Ishikawa (cell line): Measurements from ENCODE around the gene FRAS1.

ENCODE experiments used
- CEBPB ChIP-seq: IDR thresholded peaks from 2 replicates; pipeline ENCODE4 v1.6.1; 2012
- CREB1 ChIP-seq: IDR thresholded peaks from 2 replicates; pipeline ENCODE4 v1.6.1; 2012; ENCODE audit warnings: low read depth
- EGR1 ChIP-seq: IDR thresholded peaks from 2 replicates; pipeline ENCODE4 v1.6.1; 2012
- EP300 ChIP-seq: IDR thresholded peaks from 2 replicates; pipeline ENCODE4 v1.6.1; 2012; ENCODE audit warnings: borderline replicate concordance
- FOXM1 ChIP-seq: IDR thresholded peaks from 2 replicates; pipeline ENCODE4 v1.6.1; 2012; ENCODE audit warnings: low read depth, borderline replicate concordance
- MAX ChIP-seq: IDR thresholded peaks from 2 replicates; pipeline ENCODE4 v1.6.1; 2012
- NFIC ChIP-seq: IDR thresholded peaks from 2 replicates; pipeline ENCODE4 v1.6.1; 2012
- RAD21 ChIP-seq: IDR thresholded peaks from 2 replicates; pipeline ENCODE4 v1.6.1; 2012; ENCODE audit warnings: low read depth
- REST ChIP-seq: IDR thresholded peaks from 2 replicates; pipeline ENCODE4 v1.6.1; 2012; ENCODE audit warnings: low read depth, mild to moderate bottlenecking
- TAF1 ChIP-seq: IDR thresholded peaks from 2 replicates; pipeline ENCODE4 v1.6.1; 2012; ENCODE audit warnings: low read depth, mild to moderate bottlenecking
- TCF12 ChIP-seq: IDR thresholded peaks from 2 replicates; pipeline ENCODE4 v1.6.1; 2012; ENCODE audit warnings: low read depth
- TEAD4 ChIP-seq: IDR thresholded peaks from 2 replicates; pipeline ENCODE4 v1.6.1; 2012
- USF1 ChIP-seq: IDR thresholded peaks from 2 replicates; pipeline ENCODE4 v1.6.1; 2012
- YY1 ChIP-seq: IDR thresholded peaks from 2 replicates; pipeline ENCODE4 v1.6.1; 2012; ENCODE audit warnings: low read depth
- ZBTB7A ChIP-seq: IDR thresholded peaks from 2 replicates; pipeline ENCODE4 v1.6.1; 2012; ENCODE audit warnings: low read depth

Gene FRAS1

GRCh38 chr4:78155616-78156105 is 98.5 kb downstream of the FRAS1 start:
- no peak for TF ChIP-seq RAD21
- TF ChIP-seq FOXM1: no peak
- TF ChIP-seq YY1: no peak
- TF ChIP-seq MAX: no peak
- no peak for TF ChIP-seq USF1
- no peak for TF ChIP-seq EGR1

- TF ChIP-seq EP300 (no peak), CEBPB (peak; percentile 46; the same call in 1 of the 2 replicates), REST (no peak)
These were observed 99.4 kb downstream of the FRAS1 start for GRCh38 chr4:78156520-78156919.

GRCh38 chr4:78162342-78162741 is 105.2 kb downstream of the FRAS1 start:
- TF ChIP-seq RAD21 (no peak), FOXM1 (no peak), EP300 (no peak), TCF12 (no peak), TEAD4 (no peak), ZBTB7A (no peak), REST (no peak), NFIC (no peak), CREB1 (no peak), EGR1 (no peak)

GRCh38 chr4:78162821-78163220 is 105.7 kb downstream of the FRAS1 start:
- no peak for TF ChIP-seq TEAD4

- TF ChIP-seq MAX (no peak), TCF12 (no peak), REST (no peak), EGR1 (no peak), TEAD4 (no peak), TAF1 (no peak), NFIC (no peak), EP300 (no peak), YY1 (no peak), FOXM1 (no peak), ZBTB7A (no peak), RAD21 (no peak), CREB1 (no peak)
These were observed 108.6 kb downstream of the FRAS1 start for GRCh38 chr4:78165758-78166157.

GRCh38 chr4:78166622-78167021 is 109.5 kb downstream of the FRAS1 start:
- TF ChIP-seq RAD21: no peak
- no peak for TF ChIP-seq USF1
- no peak for TF ChIP-seq CREB1
- no peak for TF ChIP-seq EGR1
- no peak for TF ChIP-seq REST
- TF ChIP-seq YY1: no peak
- no peak for TF ChIP-seq FOXM1
